ENCODE data around the gene TBX10.

GRCh38 chr11:67631853-67632174 is 7.7 kb downstream of the TBX10 start:
- TF ChIP-seq POLR2A (IDR thresholded peaks at IDR 0.05) (no peak), CTCF (IDR thresholded peaks at IDR 0.05 in 4 of 5, conservative IDR thresholded peaks at IDR 0.05 in 1 of 5) (no peak)

Data from gastrocnemius medialis (tissue), 4 donors.